Measurements from ENCODE around the gene DNMT3L. TPM values are rescaled to one million over a fixed set of nuclear protein-coding genes. Genes with fewer than 3 reads are reported as not detected.

The DNMT3L gene
- total RNA-seq (2014; rRNA removed; shearing (Covaris generic)): not detected in 2 replicates
- polyA plus RNA-seq (2016; fragmentation: Nextera tagmentation; extraction: Ambion mirVana): 0.26 and 0.27 TPM in 2 replicates
- long read RNA-seq: 0 reads

DNA sequence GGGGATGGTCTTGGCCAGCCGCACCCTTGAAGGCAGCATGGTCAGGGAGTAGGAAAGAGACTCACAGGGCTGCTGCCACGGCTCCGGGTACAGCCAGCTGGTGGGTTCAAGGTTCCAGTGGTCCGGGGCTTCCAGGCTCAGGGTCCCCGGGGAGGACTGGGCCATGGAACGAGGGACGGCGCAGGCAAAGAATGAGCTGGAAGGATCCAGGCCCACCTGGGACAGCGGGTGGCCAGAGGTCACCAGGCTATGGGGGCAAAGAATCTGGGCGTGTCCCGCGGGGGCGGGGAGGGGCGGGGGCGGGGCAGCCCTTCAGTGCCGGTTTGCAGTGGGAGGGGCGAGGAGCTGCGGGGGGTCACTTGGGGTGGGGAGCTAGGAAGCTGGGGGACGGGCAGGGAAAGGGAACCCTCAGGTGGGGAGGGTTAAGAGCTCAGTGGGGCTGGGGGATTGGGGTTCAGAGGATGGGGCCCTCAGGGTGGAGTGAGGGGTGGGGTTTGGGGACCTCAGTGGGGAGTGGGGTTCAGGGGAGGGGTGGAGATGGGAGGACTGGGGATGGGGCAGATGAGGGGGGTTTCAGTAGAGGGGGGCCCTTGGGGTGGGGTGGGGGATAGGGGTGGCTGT is at the start of gene DNMT3L:
Gene DNMT3L, minus strand, starts transcription at position 223 of the 621 bp plus-strand sequence. CDS start 638 bp downstream, outside the sequence.
- Histone ChIP-seq H3K9me2 (ENCODE audit: insufficient read depth) (no peaks in the 10 kb centered on the region), H3K4me1 (ENCODE audit: insufficient read depth) (no peaks in the 10 kb centered on the region; the same call in 1 of the 2 replicates), H3K27me3 (ENCODE audit: insufficient read depth) (no peaks in the 10 kb centered on the region), H4K20me1 (replicated peaks; ENCODE audit: insufficient read depth) (no peaks in the 10 kb centered on the region), H3K4me3 (no peak within 1 kb of the TSS), H3K4me2 (no peak within 1 kb of the TSS), H2AFZ (no peak within 1 kb of the TSS), H3K27ac (ENCODE audit: low read depth) (no peak within 1 kb of the TSS), H3F3A (replicated peaks; ENCODE audit: low read depth) (no peaks in the 10 kb centered on the region), H3K36me3 (ENCODE audit: insufficient read depth) (no peaks in the 10 kb centered on the region), H3K79me2 (replicated peaks; ENCODE audit: insufficient read depth) (no peaks in the 10 kb centered on the region)
- DNase-seq (ENCODE audit: low spot score) (no peak), ATAC-seq (no peak)
- H3K36me3 Mint-ChIP-seq (ENCODE audit: low read depth): no peaks in the 10 kb centered on the region
- H3K27ac Mint-ChIP-seq: no peak within 1 kb of the TSS
- H3K9me3 Mint-ChIP-seq: no peaks in the 10 kb centered on the region
- no peak for TF ChIP-seq JUNB (IDR thresholded peaks at IDR 0.05; ENCODE audit: unreplicated experiment)
- H3K27me3 Mint-ChIP-seq (ENCODE audit: insufficient read depth, low read depth, poor library complexity): peaks cover 4% of the 10 kb centered on the region
- no peak within 1 kb of the TSS for H3K4me3 Mint-ChIP-seq
- peaks cover 4% of the 10 kb centered on the region; the same call in 2 of the 3 replicates for H3K4me1 Mint-ChIP-seq

DNA sequence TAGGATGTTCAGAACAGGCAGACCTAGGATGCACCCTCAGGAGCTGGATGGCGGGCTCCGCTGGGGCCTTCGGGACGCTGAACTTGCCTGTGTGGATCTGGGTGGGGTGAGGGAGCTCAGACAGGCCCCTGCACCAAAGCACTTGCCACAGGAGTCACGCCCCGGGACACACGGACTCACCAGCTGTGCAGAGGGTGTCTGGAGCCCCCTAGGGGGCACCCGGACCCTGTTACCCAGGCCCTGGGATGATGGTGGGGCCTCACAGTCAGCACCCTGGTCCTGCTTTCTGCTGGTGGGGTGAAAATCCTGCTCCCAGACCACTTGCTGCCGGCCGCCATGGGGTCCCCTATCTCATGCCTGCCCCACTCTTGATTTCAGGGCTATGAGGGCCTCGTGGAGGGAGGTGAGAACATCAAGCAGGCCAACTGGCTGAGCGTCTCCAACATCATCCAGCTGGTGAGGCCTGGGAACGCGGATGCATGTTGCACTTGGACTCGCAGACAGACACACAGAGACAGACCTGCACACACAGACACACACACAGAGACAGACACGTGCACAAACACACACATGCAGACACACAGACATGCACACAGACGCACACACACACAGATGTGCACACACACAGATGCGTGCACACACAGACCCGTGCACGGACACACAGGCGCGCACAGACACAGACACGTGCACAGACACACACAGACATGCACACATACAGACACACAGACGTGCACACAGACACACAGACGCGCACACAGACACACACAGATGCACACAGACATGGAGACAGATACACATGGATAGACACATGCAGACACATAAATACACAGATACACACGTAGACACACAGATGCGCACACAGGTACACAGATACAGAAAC is 49.2 kb upstream of the DNMT3L start:
- Histone ChIP-seq H3K4me3 (no peak overlapping the region), H4K20me1 (replicated peaks; ENCODE audit: insufficient read depth) (no peaks in the 10 kb centered on the region), H3K9me2 (ENCODE audit: insufficient read depth) (no peaks in the 10 kb centered on the region), H3K36me3 (ENCODE audit: insufficient read depth) (no peaks in the 10 kb centered on the region), H3K27me3 (ENCODE audit: insufficient read depth) (no peaks in the 10 kb centered on the region), H3F3A (replicated peaks; ENCODE audit: low read depth) (no peaks in the 10 kb centered on the region), H2AFZ (no peak overlapping the region), H3K4me1 (ENCODE audit: insufficient read depth) (no peaks in the 10 kb centered on the region), H3K27ac (ENCODE audit: low read depth) (no peak overlapping the region), H3K79me2 (replicated peaks; ENCODE audit: insufficient read depth) (no peaks in the 10 kb centered on the region), H3K4me2 (no peak overlapping the region)
- TF ChIP-seq, protein P1, sequence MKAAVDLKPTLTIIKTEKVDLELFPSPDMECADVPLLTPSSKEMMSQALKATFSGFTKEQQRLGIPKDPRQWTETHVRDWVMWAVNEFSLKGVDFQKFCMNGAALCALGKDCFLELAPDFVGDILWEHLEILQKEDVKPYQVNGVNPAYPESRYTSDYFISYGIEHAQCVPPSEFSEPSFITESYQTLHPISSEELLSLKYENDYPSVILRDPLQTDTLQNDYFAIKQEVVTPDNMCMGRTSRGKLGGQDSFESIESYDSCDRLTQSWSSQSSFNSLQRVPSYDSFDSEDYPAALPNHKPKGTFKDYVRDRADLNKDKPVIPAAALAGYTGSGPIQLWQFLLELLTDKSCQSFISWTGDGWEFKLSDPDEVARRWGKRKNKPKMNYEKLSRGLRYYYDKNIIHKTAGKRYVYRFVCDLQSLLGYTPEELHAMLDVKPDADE (IDR thresholded peaks at IDR 0.05): no peak
- no peak for TF ChIP-seq JUNB (IDR thresholded peaks at IDR 0.05; ENCODE audit: unreplicated experiment)
- no peak for TF ChIP-seq CREB1 (CRISPR knock-in tag; IDR thresholded peaks at IDR 0.05; ENCODE audit: low read depth)
- TF ChIP-seq POLR2AphosphoS5 (IDR thresholded peaks at IDR 0.05; ENCODE audit: low read depth): no peak
- TF ChIP-seq STAT1 (IDR thresholded peaks at IDR 0.05; ENCODE audit: unreplicated experiment): no peak
- Mint-ChIP-seq H3K4me3 (no peak overlapping the region), H3K27me3 (ENCODE audit: insufficient read depth, low read depth, poor library complexity) (peaks cover 2% of the 10 kb centered on the region), H3K9me3 (no peaks in the 10 kb centered on the region), H3K36me3 (ENCODE audit: low read depth) (peaks cover 6% of the 10 kb centered on the region), H3K4me1 (peaks cover 2% of the 10 kb centered on the region; the same call in 1 of the 3 replicates), H3K27ac (no peak overlapping the region)
- no peak for DNase-seq (ENCODE audit: low spot score)
- ATAC-seq: no peak

DNA sequence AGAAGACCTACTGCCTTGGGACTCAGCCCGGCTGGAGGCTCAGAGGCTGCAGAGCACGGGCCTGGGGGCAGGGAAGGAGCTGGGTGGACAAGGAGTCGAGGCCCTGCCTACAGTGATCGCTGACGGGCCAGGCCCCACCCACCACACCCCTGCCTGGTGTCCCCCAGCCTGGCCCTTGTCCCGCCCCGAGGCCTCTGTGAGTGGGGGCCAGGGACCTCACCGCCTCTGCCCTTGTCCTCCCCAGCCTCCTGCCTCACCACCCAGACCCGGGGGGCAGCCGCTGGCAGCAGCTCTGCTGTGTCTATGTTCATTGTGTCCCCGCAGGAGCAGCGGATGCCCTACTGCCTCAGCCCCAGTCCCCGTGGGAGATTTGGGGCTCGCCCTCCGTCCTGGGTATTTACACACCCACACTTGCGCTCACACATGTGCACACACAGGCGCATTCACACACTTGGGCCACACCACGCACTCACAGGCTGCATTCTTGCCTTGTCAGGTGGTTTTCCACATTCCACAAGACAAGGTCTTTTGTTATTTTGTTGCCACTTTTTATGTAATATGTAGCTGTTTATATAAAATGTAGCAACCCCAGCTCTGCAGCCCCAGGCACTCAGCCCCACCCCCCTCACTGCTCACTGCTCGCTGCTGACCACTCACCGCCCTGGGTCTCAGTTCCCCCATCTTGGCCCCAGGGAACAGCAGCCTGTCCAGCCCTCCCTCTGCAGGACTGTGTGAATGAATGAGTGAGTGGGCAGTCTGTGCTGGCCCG is 45.4 kb upstream of the DNMT3L start:
- Mint-ChIP-seq H3K9me3 (no peaks in the 10 kb centered on the region), H3K4me1 (peaks cover 12% of the 10 kb centered on the region), H3K36me3 (ENCODE audit: low read depth) (peaks cover 6% of the 10 kb centered on the region), H3K4me3 (no peak overlapping the region), H3K27me3 (ENCODE audit: insufficient read depth, low read depth, poor library complexity) (peaks cover 2% of the 10 kb centered on the region), H3K27ac (no peak overlapping the region)
- DNase-seq (ENCODE audit: low spot score): no peak
- Histone ChIP-seq H3F3A (replicated peaks; ENCODE audit: low read depth) (no peaks in the 10 kb centered on the region), H3K27me3 (ENCODE audit: insufficient read depth) (no peaks in the 10 kb centered on the region), H3K27ac (ENCODE audit: low read depth) (no peak overlapping the region), H4K20me1 (replicated peaks; ENCODE audit: insufficient read depth) (no peaks in the 10 kb centered on the region), H3K4me2 (no peak overlapping the region), H3K79me2 (replicated peaks; ENCODE audit: insufficient read depth) (no peaks in the 10 kb centered on the region), H2AFZ (no peak overlapping the region), H3K4me1 (ENCODE audit: insufficient read depth) (no peaks in the 10 kb centered on the region), H3K9me2 (ENCODE audit: insufficient read depth) (no peaks in the 10 kb centered on the region), H3K4me3 (no peak overlapping the region), H3K36me3 (ENCODE audit: insufficient read depth) (no peaks in the 10 kb centered on the region)
- ATAC-seq: no peak
- TF ChIP-seq ZNF114 (CRISPR knock-in tag; IDR thresholded peaks at IDR 0.05) (no peak), POLR2AphosphoS5 (IDR thresholded peaks at IDR 0.05; ENCODE audit: low read depth) (no peak)

All from GM23338 (cell line).